Pancreas (tissue), 10 donors: ENCODE measurements around the gene AP3D1. TPM values are rescaled to one million over a fixed set of nuclear protein-coding genes. Genes with fewer than 3 reads are reported as not detected.

Experiments used
- ATAC-seq, 4 donors: fragments of 200-7000 bp; cut with Tn5 transposase; one replicate each; pipeline versions ENCODE4 v1.8.0 to v1.9.1; 2020; ENCODE audit warnings: mild to moderate bottlenecking in 4 of 4, moderate library complexity in 4 of 4
- DNase-seq, 6 donors: peaks; one replicate each; pipeline ENCODE4 v3.0.0-alpha.2; 2020
- FAIRE-seq: peaks from 2 replicates; lab custom pipeline; 2012; peaks lifted over from hg19 to GRCh38; lab: Jason Lieb, UNC
- H3K27ac ChIP-seq, 4 donors: fragments of 200-600 bp; sonication (generic); 1 replicate in 3 of 4; 2 replicates in 1 of 4; pipeline versions ENCODE4 v1.5.0 to v1.8.0; 2020
- H3K27me3 ChIP-seq, 4 donors: fragments of 200-600 bp; one replicate each; pipeline ENCODE4 v1.8.0; 2021
- H3K36me3 ChIP-seq, 3 donors: fragments of 200-600 bp; sonication (generic) in 1 of 3; one replicate each; pipeline versions ENCODE4 v1.5.0 to v1.8.0; 2020 to 2021
- H3K4me1 ChIP-seq, 3 donors: fragments of 200-600 bp; one replicate each; pipeline ENCODE4 v1.8.0; 2021
- H3K4me3 ChIP-seq, 4 donors: fragments of 200-600 bp; sonication (generic) in 2 of 4; one replicate each; pipeline versions ENCODE4 v1.5.0 to v1.8.0; 2020 to 2021
- H3K9me3 ChIP-seq, 4 donors: fragments of 200-600 bp; one replicate each; pipeline ENCODE4 v1.8.0; 2021
- CTCF ChIP-seq, 4 donors: fragments of 200-600 bp; sonication (generic) in 3 of 4; IDR thresholded peaks; one replicate each; pipeline versions ENCODE4 v1.5.0 to v1.8.0; 2021; ENCODE audit warnings: antibody characterized with exemption in 4 of 4
- WGBS, 2 donors: extraction: QIAGEN DNeasy Blood & Tissue Kit; methylation state at CpG; one replicate each; pipeline ENCODE4 v1.1.7; 2013; 5-methylcytosine and 5-hydroxymethylcytosine counted together
- intact Hi-C, 3 donors: fragments of 100-400 bp; cut with DNase I; formaldehyde crosslinking; loops; one replicate each; pipeline versions ENCODE4 v1.11.1 to v1.14.2; 2022
- polyA plus RNA-seq, 2 donors: library from polyadenylated mRNA; stranded (reverse); fragments of 200-250 nt; gene quantifications; one replicate each; pipeline ENCODE4 v1.2.3, GENCODE V29; 2013
- total RNA-seq, 6 donors: library from RNA; stranded (reverse); fragmentation: NEBNext Ultra II Directional in 4 of 6; extraction: Animal tissue kit (Norgen Biotek cat#: 25700) in 4 of 6; gene quantifications; one replicate each; pipeline versions ENCODE4 v1.2.1 to v1.2.4, GENCODE V29; 2021 to 2023
- donor health status: healthy with polysubstance abuse.
- donor health status: DM: no; HTN: no; CAD: no; lungs with moderate emphysema.
- donor health status: DM: no; HTN: no; CAD: no.
- donor health status: control.
- donor health status: control.
- donor health status: Bipolar disorder and iron deficiency.
- donor health status: DM: yes; HTN: yes; CAD: no.
- donor health status: DM: no; HTN: no; CAD: no.
- donor health status: DM: no; HTN: no; CAD: no.
- donor health status: DM: yes; HTN: yes; CAD: no.

Gene AP3D1
- total and polyA plus RNA-seq, 8 donors: 75.2 to 105 (median 88.0) TPM

GRCh38 chr19:2167896-2168618, 16.7 kb upstream of the AP3D1 start:
- Histone ChIP-seq H3K4me3 (no peak overlapping the region), H3K27me3 (no peaks in the 10 kb centered on the region), H3K9me3 (no peaks in the 10 kb centered on the region), H3K36me3 (no peaks in the 10 kb centered on the region), H3K4me1 (peaks cover 49 to 73% (median 54%) of the 10 kb centered on the region in 3 donors), H3K27ac (peak overlapping the region; percentile 89 to 92 (median 90))
- 45% methylated on average over 16 of the region's 16 CpGs for WGBS, 2 donors
- DNase-seq (peak in 3 of 6 donors; percentile 49 to 60 (median 55)), FAIRE-seq (no peak), ATAC-seq (peak in 2 of 4 donors; percentile 2)
- intact Hi-C loops: no loop called here
- no peak for TF ChIP-seq CTCF (IDR thresholded peaks at IDR 0.05)

GRCh38 chr19:2166741-2167738, 15.7 kb upstream of the AP3D1 start:
- TF ChIP-seq CTCF (IDR thresholded peaks at IDR 0.05): no peak
- no peak for FAIRE-seq
- 41 to 51% methylated on average over 30 to 35 of the region's 35 CpGs for WGBS, 2 donors
- peak; percentile 78 to 93 (median 85) for DNase-seq
- intact Hi-C loops: no loop called here
- Histone ChIP-seq H3K9me3 (no peaks in the 10 kb centered on the region), H3K27me3 (no peaks in the 10 kb centered on the region), H3K36me3 (no peaks in the 10 kb centered on the region), H3K4me1 (peaks cover 43 to 65% (median 45%) of the 10 kb centered on the region in 3 donors), H3K27ac (peak overlapping the region; percentile 31 to 92 (median 70)), H3K4me3 (no peak overlapping the region)
- ATAC-seq: peak; percentile 29 to 59 (median 46)

GRCh38 chr19:2164020-2164998, 12.9 kb upstream of the AP3D1 start:
- peaks cover 19 to 46% (median 33%) of the 10 kb centered on the region in 3 donors for H3K4me1 ChIP-seq
- ATAC-seq: peak; percentile 4 to 31 (median 12)
- no peak for TF ChIP-seq CTCF (IDR thresholded peaks at IDR 0.05)
- 0 to 1% methylated on average over 57 to 83 of the region's 95 CpGs for WGBS, 2 donors
- intact Hi-C loops: no loop called here
- H3K4me3 ChIP-seq: peak overlapping the region; percentile 87 to 96 (median 90)
- no peaks in the 10 kb centered on the region for H3K36me3 ChIP-seq
- H3K9me3 ChIP-seq: no peaks in the 10 kb centered on the region
- no peaks in the 10 kb centered on the region for H3K27me3 ChIP-seq
- FAIRE-seq: no peak
- peak in 3 of 6 donors; percentile 53 to 84 (median 73) for DNase-seq
- peak overlapping the region; percentile 65 to 91 (median 82) for H3K27ac ChIP-seq

- no peaks in the 10 kb centered on the region for H3K36me3 ChIP-seq
- ATAC-seq (no peak), FAIRE-seq (no peak), DNase-seq (no peak)
- no peak overlapping the region for H3K4me3 ChIP-seq
- H3K4me1 ChIP-seq: peaks cover 0 to 9% (median 0%) of the 10 kb centered on the region in 3 donors
- intact Hi-C loops: no loop called here
- H3K9me3 ChIP-seq: no peaks in the 10 kb centered on the region
- 90 to 91% methylated on average over 10 of the region's 10 CpGs for WGBS, 2 donors
- no peak overlapping the region for H3K27ac ChIP-seq
- no peak for TF ChIP-seq CTCF (IDR thresholded peaks at IDR 0.05)
- H3K27me3 ChIP-seq: no peaks in the 10 kb centered on the region
Measured at GRCh38 chr19:2160379-2160778, 9.0 kb upstream of the AP3D1 start.
